ENCODE results near the gene KCNA4.

The KCNA4 gene

GRCh38 chr11:29963796-29964195 is 53.0 kb downstream of the KCNA4 start:
- TF ChIP-seq TCF12 (IDR thresholded peaks at IDR 0.05; ENCODE audit: low read depth) (no peak), CREB1 (IDR thresholded peaks at IDR 0.05; ENCODE audit: low read depth) (no peak), NFIC (IDR thresholded peaks at IDR 0.05) (no peak), TAF1 (IDR thresholded peaks at IDR 0.05; ENCODE audit: low read depth) (no peak), FOXM1 (IDR thresholded peaks at IDR 0.05; ENCODE audit: borderline replicate concordance, low read depth) (no peak), CEBPB (IDR thresholded peaks at IDR 0.05) (no peak), MAX (IDR thresholded peaks at IDR 0.05) (no peak), EGR1 (IDR thresholded peaks at IDR 0.05) (no peak), YY1 (IDR thresholded peaks at IDR 0.05; ENCODE audit: low read depth) (no peak), ZBTB7A (IDR thresholded peaks at IDR 0.05; ENCODE audit: low read depth) (no peak), EP300 (IDR thresholded peaks at IDR 0.05; ENCODE audit: borderline replicate concordance) (no peak), RAD21 (IDR thresholded peaks at IDR 0.05; ENCODE audit: low read depth) (no peak)
- TF ChIP-seq, protein P1, sequence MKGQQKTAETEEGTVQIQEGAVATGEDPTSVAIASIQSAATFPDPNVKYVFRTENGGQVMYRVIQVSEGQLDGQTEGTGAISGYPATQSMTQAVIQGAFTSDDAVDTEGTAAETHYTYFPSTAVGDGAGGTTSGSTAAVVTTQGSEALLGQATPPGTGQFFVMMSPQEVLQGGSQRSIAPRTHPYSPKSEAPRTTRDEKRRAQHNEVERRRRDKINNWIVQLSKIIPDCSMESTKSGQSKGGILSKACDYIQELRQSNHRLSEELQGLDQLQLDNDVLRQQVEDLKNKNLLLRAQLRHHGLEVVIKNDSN (IDR thresholded peaks at IDR 0.05): no peak
- TF ChIP-seq, protein P2, sequence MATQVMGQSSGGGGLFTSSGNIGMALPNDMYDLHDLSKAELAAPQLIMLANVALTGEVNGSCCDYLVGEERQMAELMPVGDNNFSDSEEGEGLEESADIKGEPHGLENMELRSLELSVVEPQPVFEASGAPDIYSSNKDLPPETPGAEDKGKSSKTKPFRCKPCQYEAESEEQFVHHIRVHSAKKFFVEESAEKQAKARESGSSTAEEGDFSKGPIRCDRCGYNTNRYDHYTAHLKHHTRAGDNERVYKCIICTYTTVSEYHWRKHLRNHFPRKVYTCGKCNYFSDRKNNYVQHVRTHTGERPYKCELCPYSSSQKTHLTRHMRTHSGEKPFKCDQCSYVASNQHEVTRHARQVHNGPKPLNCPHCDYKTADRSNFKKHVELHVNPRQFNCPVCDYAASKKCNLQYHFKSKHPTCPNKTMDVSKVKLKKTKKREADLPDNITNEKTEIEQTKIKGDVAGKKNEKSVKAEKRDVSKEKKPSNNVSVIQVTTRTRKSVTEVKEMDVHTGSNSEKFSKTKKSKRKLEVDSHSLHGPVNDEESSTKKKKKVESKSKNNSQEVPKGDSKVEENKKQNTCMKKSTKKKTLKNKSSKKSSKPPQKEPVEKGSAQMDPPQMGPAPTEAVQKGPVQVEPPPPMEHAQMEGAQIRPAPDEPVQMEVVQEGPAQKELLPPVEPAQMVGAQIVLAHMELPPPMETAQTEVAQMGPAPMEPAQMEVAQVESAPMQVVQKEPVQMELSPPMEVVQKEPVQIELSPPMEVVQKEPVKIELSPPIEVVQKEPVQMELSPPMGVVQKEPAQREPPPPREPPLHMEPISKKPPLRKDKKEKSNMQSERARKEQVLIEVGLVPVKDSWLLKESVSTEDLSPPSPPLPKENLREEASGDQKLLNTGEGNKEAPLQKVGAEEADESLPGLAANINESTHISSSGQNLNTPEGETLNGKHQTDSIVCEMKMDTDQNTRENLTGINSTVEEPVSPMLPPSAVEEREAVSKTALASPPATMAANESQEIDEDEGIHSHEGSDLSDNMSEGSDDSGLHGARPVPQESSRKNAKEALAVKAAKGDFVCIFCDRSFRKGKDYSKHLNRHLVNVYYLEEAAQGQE (IDR thresholded peaks at IDR 0.05; ENCODE audit: low read depth): no peak

DNA sequence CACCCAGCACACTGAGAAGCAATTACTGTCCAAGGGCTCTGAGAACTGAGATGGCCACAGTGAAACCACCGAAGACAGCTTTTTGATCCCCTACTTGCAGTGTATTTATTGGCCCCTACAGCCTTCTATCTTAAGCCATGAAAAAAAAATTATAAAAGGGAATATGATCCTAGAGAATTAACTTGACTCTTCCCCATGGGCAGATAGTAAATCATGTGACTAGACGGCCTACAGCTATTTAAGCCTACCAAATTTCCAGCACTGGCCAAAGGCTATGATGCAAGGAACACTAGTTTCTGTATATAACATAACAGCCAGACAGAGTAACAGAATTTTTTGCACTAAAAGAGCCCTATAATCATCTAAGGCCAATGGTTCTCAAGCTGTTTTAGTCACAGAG is 53.8 kb downstream of the KCNA4 start:
- no peak for TF ChIP-seq NFIC (IDR thresholded peaks at IDR 0.05)
- no peak for TF ChIP-seq RAD21 (IDR thresholded peaks at IDR 0.05; ENCODE audit: low read depth)
- no peak for TF ChIP-seq ZBTB7A (IDR thresholded peaks at IDR 0.05; ENCODE audit: low read depth)

- TF ChIP-seq, protein P1 (IDR thresholded peaks at IDR 0.05): no peak
- TF ChIP-seq CEBPB (IDR thresholded peaks at IDR 0.05) (no peak), TCF12 (IDR thresholded peaks at IDR 0.05; ENCODE audit: low read depth) (no peak), MAX (IDR thresholded peaks at IDR 0.05) (no peak), TAF1 (IDR thresholded peaks at IDR 0.05; ENCODE audit: low read depth) (no peak), FOXM1 (IDR thresholded peaks at IDR 0.05; ENCODE audit: borderline replicate concordance, low read depth) (no peak), RAD21 (IDR thresholded peaks at IDR 0.05; ENCODE audit: low read depth) (no peak), TEAD4 (IDR thresholded peaks at IDR 0.05) (no peak), ZBTB7A (IDR thresholded peaks at IDR 0.05; ENCODE audit: low read depth) (no peak), YY1 (IDR thresholded peaks at IDR 0.05; ENCODE audit: low read depth) (no peak), EP300 (IDR thresholded peaks at IDR 0.05; ENCODE audit: borderline replicate concordance) (no peak), NFIC (IDR thresholded peaks at IDR 0.05) (no peak)
- TF ChIP-seq, protein P2 (IDR thresholded peaks at IDR 0.05; ENCODE audit: low read depth): no peak
These were observed 54.6 kb downstream of the KCNA4 start for GRCh38 chr11:29962243-29962642.

Data from Ishikawa (cell line).